IMR-90 (cell line): ENCODE data around the gene CFAP126. TPM values are rescaled to one million over a fixed set of nuclear protein-coding genes. Genes with fewer than 3 reads are reported as not detected.

Source experiments
- microRNA-seq, 2 experiments: library from miRNA; stranded (forward) in 1 of 2; unstranded in 1 of 2; fragments of 10-50 nt in 1 of 2; fragments of <30 nt in 1 of 2; gene quantifications in 1 of 2; microRNA quantifications in 1 of 2; one replicate each; pipeline versions ENCODE3 to v1.1.0; 2013 to 2020; ENCODE audit not compliant: insufficient read depth in 1 of 2, insufficient read length in 1 of 2, unreplicated experiment in 1 of 2
- polyA plus RNA-seq, 3 experiments: library from polyadenylated mRNA; depleted of rRNA; stranded (reverse); fragments of >200 nt; gene quantifications; 2 replicates each; pipeline ENCODE4 v1.2.3, GENCODE V29; 2012; ENCODE audit warnings: low replicate concordance in 1 of 3
- small RNA-seq, 5 experiments: library from RNA; depleted of rRNA; stranded (forward); fragments of <200 nt; gene quantifications; one replicate each; pipeline ENCODE3, GENCODE V24; 2012
- total RNA-seq: library from RNA; depleted of rRNA; stranded (reverse); fragments of >200 nt; gene quantifications from 2 replicates; pipeline ENCODE4 v1.2.3, GENCODE V29; 2012; rRNA removed

The CFAP126 gene
- total and polyA plus RNA-seq, 2 of the 4 experiments (the other 2 are of a cell fraction), result not detected

Small RNA genes lying within 50 kb of the gene (microRNA-seq; reads per million reads assigned to microRNA genes)
- gene AL592295.2 (ENCODE audit: insufficient read depth, insufficient read length), result not detected
- gene RNU6-481P (ENCODE audit: insufficient read depth, insufficient read length), result not detected

Small RNA genes lying within 50 kb of the gene (small RNA-seq; reads per million reads assigned to genes)
- 0 reads per million in 5 experiments for gene AL592295.2
- gene RNU6-481P, result 0 reads per million in 5 experiments

Other genes with a start within 250 kb of the CFAP126 start
- gene PFDN2, start 249.8 kb downstream of the CFAP126 start, total RNA-seq, result 62.4 and 166 TPM in 2 replicates
- 179 and 180 TPM in 2 replicates for gene PFDN2, start 249.8 kb downstream of the CFAP126 start, polyA plus RNA-seq (2012; rRNA removed)
- 22.8 TPM in 2 replicates for gene NIT1, start 249.8 kb downstream of the CFAP126 start, total RNA-seq
- 33.2 and 33.6 TPM in 2 replicates for gene NIT1, start 249.8 kb downstream of the CFAP126 start, polyA plus RNA-seq (2012; rRNA removed)
- 35.3 and 47.9 TPM in 2 replicates for gene DEDD, start 235.2 kb downstream of the CFAP126 start, total RNA-seq
- gene DEDD, start 235.2 kb downstream of the CFAP126 start, polyA plus RNA-seq (2012; rRNA removed), result 40.2 and 47.1 TPM in 2 replicates
- 134 and 137 TPM in 2 replicates for gene UFC1, start 213.9 kb downstream of the CFAP126 start, total RNA-seq
- gene UFC1, start 213.9 kb downstream of the CFAP126 start, polyA plus RNA-seq (2012; rRNA removed), result 113 and 140 TPM in 2 replicates
- gene USP21, start 208.4 kb downstream of the CFAP126 start, total RNA-seq, result 3.3 and 6.3 TPM in 2 replicates
- 23.8 and 24.7 TPM in 2 replicates for gene USP21, start 208.4 kb downstream of the CFAP126 start, polyA plus RNA-seq (2012; rRNA removed)
- gene PPOX, start 201.4 kb downstream of the CFAP126 start, total RNA-seq, result 6.1 TPM in 2 replicates
- gene PPOX, start 201.4 kb downstream of the CFAP126 start, polyA plus RNA-seq (2012; rRNA removed), result 14.3 and 14.8 TPM in 2 replicates
- 11.4 and 19.9 TPM in 2 replicates for gene B4GALT3, start 190.4 kb downstream of the CFAP126 start, total RNA-seq
- 36.0 and 41.5 TPM in 2 replicates for gene B4GALT3, start 190.4 kb downstream of the CFAP126 start, polyA plus RNA-seq (2012; rRNA removed)
- 0.28 and 0.72 TPM in 2 replicates for gene ADAMTS4, start 168.8 kb downstream of the CFAP126 start, total RNA-seq
- gene ADAMTS4, start 168.8 kb downstream of the CFAP126 start, polyA plus RNA-seq (2012; rRNA removed), result 0.39 and 0.40 TPM in 2 replicates
- 85.5 and 122 TPM in 2 replicates for gene NDUFS2, start 165.5 kb downstream of the CFAP126 start, total RNA-seq
- 101 and 103 TPM in 2 replicates for gene NDUFS2, start 165.5 kb downstream of the CFAP126 start, polyA plus RNA-seq (2012; rRNA removed)
- gene FCER1G, start 152.6 kb downstream of the CFAP126 start, total RNA-seq, result not detected in 2 replicates
- 0.44 and 0.57 TPM in 2 replicates for gene FCER1G, start 152.6 kb downstream of the CFAP126 start, polyA plus RNA-seq (2012; rRNA removed)
- gene APOA2, start 144.2 kb downstream of the CFAP126 start, total RNA-seq, result not detected in 2 replicates
- not detected in 2 replicates for gene APOA2, start 144.2 kb downstream of the CFAP126 start, polyA plus RNA-seq (2012; rRNA removed)
- 11.4 and 12.5 TPM in 2 replicates for gene TOMM40L, start 141.8 kb downstream of the CFAP126 start, total RNA-seq
- 7.7 and 7.9 TPM in 2 replicates for gene TOMM40L, start 141.8 kb downstream of the CFAP126 start, polyA plus RNA-seq (2012; rRNA removed)
- gene NR1I3, start 129.7 kb downstream of the CFAP126 start, total RNA-seq, result not detected in 2 replicates
- gene NR1I3, start 129.7 kb downstream of the CFAP126 start, polyA plus RNA-seq (2012; rRNA removed), result not detected in 2 replicates
- not detected in 2 replicates for gene PCP4L1, start 109.1 kb downstream of the CFAP126 start, total RNA-seq
- not detected in 2 replicates for gene PCP4L1, start 109.1 kb downstream of the CFAP126 start, polyA plus RNA-seq (2012; rRNA removed)
- 0.18 and 0.28 TPM in 2 replicates for gene MPZ, start 57.9 kb downstream of the CFAP126 start, total RNA-seq
- 0.80 and 0.96 TPM in 2 replicates for gene MPZ, start 57.9 kb downstream of the CFAP126 start, polyA plus RNA-seq (2012; rRNA removed)
- 36.1 and 158 TPM in 2 replicates for gene SDHC, start 53.5 kb downstream of the CFAP126 start, total RNA-seq
- 155 and 235 TPM in 2 replicates for gene SDHC, start 53.5 kb downstream of the CFAP126 start, polyA plus RNA-seq (2012; rRNA removed)
- 0.18 and 0.28 TPM in 2 replicates for gene FCGR2A, start 137.6 kb upstream of the CFAP126 start, total RNA-seq
- 0.56 and 0.94 TPM in 2 replicates for gene FCGR2A, start 137.6 kb upstream of the CFAP126 start, polyA plus RNA-seq (2012; rRNA removed)
- gene HSPA6, start 156.7 kb upstream of the CFAP126 start, total RNA-seq, result 0.54 and 0.56 TPM in 2 replicates
- gene HSPA6, start 156.7 kb upstream of the CFAP126 start, polyA plus RNA-seq (2012; rRNA removed), result 0.50 and 0.67 TPM in 2 replicates
- not detected in 2 replicates for gene FCGR3A, start 181.9 kb upstream of the CFAP126 start, total RNA-seq
- gene FCGR3A, start 181.9 kb upstream of the CFAP126 start, polyA plus RNA-seq (2012; rRNA removed), result not detected in 2 replicates